HG03432 (cell line): ENCODE measurements around the gene TP73.

ENCODE experiments used
- ATAC-seq: cut with Tn5 transposase; IDR thresholded peaks from one replicate; pipeline ENCODE4 v1.9.1; 2021; ENCODE audit warnings: mild to moderate bottlenecking, moderate library complexity; ENCODE audit not compliant: unreplicated experiment

The TP73 gene

DNA sequence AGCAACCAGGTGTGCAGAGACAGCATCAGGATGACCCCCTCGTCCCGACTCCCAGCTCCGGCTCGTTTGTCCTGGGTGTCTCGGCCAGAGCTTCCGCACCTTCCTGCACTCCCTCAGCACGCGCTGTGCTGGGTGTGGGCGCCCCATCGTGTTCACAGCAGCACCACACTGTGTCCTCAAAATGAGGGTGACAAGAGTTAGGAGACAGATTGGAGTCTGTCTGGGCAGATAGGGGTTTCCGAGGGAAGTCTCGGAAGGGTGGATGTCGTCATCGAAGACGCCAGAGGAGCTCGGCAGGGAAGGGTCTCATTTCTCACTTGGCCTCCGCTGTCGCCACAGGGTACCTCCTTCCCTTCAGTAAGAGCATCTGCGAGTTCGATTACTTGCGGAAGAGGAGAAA lies 104.1 kb downstream of the TP73 start:
- no peak for ATAC-seq

DNA sequence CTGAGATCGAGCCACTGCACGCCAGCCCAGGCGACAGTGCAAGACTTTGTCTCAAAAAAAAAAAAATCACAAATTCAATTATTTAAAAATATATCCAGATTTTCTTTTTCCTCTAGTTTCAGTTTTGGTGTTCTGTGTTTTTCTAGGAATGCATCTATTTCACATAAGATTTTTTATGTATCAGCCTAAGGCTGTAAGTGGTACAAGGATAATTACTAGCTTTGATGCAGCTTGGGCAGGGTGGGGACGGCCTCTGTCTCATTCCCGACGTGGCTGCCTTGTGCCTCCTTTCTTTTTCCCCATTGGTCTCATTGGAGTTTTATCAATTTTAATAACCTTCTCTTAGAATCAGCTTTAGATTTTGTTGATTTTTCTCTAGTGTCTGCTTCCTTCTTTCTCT lies 106.8 kb downstream of the TP73 start:
- no peak for ATAC-seq

DNA sequence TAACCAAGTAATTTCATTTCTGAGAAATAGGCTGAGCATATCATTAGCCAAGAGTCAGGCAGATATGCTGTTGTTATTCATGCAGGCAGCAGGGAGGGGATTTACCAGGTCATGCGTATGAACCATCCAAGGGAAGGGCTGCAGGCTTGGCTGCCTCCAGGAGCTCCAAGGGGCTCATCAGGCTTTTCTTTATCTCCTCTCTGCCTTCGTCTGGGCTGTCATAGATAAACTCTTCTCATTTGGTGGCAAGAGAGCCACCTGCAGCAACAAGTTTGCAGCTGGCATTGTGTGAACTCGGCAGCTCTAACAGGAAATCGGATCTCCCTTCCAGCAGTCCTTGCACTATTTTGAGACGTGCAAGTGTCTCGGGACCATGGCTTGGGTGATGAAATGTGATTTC lies 107.5 kb downstream of the TP73 start:
- ATAC-seq, result no peak

DNA sequence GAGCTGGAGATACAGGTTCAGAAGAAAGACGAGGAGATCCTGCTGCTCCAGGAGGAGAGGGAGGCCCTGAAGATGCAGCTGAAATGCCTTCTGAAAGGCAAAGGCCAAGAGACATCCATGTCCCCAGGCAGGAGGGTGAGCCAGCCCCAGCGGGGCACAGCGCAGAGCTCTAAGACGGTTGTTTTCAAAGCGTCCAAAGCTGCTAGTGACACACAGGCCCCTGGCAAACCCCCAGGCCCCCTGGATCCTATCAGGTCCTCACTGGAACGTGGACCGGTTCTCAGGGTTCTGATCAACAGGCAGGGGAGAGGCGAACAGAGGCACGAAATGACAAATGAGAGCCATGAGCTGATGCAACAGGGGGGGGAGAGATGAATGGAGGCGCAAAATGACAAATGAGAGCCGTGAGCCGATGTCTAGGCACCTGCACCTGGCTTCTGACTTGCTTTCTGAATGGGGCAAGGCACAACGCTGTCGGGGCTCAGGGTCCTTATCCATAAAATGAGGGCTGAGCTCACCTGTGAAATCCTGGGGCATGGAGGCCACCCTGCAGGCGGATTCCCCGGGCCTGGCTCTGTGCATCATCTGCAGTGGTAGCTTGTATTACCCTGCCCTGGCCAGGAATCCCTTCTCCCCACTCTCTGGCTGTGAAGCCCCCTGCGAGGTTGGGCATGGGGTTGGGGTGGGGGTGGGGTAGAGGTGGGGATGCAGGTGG lies 109.1 kb downstream of the TP73 start:
- ATAC-seq, result no peak

DNA sequence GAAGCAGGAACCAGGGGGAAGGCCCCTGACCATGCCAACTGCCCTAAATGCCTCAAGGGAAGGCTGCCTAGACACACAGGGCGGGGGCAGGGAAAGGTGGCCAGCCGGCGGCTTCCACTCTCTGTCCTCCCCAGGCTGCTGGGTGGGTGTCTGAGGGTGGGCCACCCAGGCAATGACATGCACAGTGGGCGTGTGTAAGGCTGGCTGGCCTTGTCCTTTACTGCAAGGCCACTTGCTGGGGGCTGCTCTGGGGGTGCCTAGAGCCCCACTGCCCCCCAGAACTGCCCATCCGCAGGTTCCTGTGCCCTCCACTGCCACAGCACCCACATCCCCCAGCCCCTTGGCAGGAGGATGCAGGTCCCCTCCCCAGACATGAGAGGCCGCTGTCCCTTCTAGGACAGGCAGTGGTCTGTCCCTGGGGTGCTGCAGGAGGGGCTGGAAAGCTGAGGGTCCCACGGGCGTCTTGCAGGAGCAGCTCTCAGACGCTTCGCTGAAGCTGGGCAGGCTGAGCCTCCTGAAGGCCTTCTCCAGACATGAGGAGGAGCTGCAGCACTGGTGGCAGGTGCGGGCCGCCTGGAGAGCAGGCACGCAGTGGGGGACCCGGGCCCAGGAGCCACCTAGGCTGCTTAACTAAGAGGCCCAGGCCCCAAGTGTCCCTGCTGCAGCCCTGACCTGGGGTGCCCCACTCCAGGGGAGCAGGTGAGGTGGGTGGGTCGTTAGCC lies 110.0 kb downstream of the TP73 start:
- no peak for ATAC-seq

DNA sequence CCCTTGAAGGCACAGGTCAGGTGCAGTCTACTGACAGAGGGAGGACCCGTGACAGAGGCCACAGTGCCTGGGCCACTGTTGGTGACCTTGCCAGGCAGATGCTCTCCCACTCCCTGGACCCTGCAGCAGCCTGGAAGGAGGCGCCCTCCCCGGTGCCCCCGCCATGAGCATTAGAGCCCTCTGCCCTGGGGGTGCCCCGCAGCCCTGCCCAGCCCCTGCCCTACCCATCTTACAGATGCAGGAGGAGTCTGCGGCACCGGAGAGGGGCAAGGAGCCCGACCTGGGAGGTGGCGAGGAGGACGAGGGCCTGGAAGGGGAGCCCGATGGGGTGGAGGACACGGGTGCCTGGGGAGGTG lies 110.5 kb downstream of the TP73 start:
- ATAC-seq, result no peak

DNA sequence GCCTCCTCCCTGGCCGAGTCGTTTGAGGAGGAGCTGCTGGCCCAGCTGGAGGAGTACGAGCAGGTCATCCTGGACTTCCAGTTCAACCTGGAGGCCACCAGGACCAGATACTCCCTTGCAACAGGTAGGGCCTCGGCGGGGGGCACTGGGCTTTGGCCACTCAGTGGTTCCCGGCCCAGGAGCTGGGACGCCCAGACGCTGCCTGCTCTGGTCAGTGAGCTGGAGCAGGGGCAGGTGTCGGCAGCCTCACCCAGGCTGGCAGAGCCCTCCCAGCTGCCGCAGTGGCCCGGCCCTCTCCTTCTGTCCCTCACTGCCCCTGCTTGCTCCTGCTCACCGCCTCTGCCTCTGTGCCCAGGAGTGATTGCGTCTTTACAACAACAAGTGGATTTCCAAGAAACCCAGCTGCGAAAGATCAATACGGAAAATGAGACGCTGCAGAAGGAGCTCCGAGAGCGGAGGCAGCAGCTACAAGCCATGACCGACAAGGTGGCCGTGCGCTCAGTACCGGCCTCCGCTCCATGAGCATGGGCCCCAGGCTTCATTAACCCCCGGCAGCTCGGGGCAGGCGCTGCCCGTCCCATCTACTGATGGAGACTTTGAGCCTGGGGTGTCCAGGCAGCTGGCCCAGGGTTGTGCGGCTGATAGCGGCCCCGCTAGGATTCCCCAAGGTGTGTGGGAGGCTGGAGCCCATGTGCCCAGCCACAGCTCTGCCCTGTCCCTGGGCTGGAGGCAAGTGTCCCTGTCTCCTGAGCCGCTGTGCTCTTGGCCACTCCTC lies 111.2 kb downstream of the TP73 start:
- ATAC-seq, result no peak

DNA sequence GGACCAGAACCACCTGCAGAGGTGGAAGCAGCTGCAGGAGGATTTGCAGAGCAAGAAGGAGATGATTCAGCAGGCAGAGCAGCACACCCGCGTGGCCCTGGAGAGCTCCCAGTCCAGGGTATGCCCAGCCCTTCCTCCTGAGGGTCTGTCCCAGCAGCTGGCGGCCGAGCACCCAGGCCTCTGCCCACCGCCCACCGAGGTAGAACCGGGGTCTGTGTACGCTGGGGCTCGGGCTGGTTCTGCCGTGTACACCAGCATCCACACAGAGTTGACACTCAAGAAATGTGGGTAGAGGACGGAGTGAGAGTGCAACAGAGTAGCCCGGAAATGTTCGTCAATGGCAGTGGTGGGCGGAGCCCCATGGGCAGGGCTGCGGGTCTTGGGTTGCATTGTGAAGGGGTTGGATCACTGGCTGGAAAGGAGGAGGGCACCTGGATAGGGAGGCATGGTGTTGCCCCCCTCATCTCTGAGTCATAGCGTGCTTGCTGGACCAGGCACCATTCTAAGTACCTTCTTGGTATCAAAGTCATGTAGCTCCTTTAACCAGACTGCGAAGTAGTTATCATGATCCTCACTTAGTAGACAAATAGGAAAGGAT lies 115.1 kb downstream of the TP73 start:
- no peak for ATAC-seq

DNA sequence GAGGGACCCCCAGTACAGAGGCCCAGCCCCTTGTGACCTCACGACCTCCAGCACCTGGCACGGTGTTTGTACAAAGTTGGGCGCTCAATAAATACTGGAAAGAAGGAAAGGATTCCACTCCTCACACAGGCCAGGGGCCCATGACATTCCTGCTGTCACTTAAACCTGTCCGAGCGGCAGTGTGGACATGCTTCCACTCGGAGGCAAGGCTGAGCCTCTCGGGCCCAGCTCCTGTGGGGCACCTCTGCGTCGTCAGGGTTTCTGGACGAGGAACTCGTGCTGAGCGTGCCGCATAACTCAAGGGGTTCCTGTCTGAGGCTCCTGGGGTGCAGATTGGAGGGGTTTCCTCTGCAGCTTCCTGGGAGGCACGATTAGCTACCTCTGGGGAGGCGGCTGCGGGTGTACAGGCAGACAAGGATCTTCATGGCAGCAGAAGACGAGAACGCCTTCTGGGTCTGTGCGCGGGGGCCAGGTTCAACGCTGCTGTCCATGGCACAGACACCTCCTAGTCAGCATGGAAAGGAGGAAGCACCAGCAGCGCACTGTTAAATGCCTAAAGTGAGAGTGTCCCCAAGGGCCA lies 116.6 kb downstream of the TP73 start:
- ATAC-seq, result no peak

DNA sequence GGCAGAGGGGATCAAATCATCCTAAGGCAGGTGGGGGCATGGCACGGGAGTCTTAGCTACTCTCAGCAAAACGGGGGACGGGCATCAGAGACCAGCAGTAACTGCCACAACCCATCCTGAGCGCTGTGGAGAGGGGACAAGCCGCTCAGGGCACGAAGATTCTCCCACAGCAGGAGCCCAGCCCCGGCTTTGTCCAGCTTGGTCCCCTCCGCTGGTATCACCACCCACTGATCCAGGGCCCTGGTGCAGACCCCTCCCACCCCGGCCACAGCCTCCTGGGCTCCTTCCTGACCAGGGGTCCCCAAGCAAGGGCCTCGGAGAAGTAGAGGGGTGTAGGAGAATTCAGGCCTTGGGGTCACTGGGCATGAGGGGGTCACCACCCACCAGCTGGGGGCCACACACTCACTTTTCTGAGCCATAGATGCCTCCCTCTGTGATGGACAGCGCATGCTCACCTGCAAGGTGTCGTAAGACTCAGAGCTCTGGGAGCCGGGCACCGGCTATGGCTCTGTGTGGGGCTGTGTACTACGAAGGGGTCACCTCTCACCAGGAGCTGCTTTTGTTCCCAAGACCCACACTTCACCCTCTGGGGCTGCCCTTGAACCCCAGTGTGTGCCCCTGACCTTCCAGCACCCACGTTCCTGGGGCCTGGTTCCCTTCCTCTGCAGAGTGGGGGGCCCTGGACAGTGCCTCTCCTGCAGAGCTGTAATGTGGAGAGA lies 117.9 kb downstream of the TP73 start:
- ATAC-seq, result no peak

DNA sequence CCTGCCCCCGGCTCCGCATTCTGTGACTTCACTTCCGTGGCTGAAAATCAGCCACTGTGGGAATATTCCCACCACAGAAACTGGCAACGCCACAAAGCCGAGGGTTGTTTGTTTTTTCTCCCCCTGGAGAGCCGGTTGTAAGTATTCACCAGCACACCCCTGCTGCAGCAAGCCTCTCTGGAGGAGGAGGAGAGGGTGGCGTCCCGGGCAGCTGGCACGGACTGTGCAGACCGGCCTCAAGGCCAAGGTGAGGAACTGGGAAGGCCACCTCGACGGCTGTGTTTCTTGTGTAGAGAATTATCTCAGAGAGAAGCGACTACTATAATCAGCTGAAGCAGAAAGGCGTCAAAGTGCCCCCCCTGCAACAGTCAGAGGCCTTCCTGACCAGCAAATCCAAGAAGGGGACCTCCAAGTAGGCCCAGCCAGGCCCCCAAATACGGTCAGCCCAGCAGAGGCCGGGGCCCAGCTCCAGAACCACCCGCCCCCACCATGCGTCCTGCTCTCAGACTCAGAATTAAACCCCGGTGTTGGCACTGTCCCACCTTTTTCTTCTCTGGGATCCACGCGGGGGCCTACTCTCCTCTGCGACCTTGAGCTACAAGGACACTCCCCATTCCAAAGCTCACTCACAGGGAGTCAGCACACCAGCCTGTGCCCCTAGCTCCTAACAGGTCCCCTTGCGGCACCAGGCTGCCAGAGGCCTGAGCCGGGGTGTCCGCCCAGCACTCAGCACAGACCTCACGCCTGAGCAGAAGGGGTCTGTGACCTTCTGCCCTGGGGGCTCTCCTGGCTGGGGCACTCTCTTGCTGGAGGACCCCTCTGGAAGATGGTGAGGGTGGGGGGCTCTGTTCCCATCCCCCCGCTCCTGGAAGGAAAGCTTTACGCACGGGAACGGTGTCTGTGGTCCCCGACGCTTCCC lies 119.1 kb downstream of the TP73 start:
- ATAC-seq, result no peak

DNA sequence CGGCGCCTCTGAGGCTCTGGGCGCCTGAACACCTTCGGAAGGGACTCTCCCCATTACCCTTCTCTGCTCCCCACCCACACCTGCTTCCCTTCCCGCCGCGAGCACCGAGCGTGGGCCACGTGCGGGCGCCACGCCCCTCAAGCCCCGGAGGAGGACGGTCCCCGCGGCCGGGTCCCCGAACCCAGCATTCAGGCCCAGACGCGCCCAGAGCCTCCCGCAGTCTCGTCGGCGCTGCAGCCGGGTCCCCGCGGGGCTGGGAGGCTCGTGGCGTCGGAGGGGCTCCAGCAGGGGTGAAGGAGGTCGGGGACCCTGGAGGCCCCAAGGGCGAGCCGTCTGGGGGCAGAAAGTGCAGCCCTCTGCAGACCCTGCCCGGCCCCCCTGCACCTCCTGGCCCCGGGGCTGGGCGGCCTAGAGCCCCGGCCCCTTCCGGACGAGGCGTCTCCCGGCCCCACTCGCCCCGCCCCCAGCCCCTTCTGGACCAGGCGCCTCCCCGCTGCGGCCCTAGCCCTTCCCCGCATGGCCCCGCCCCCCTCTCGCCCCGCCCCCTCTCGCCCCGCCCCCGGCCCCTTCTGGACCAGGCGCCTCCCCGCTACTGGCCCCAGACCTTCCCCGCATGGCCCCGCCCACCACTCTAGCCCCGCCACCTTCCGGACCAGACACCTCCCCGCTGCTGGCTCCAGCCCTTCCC lies 119.9 kb downstream of the TP73 start:
- peak; percentile 56 for ATAC-seq

DNA sequence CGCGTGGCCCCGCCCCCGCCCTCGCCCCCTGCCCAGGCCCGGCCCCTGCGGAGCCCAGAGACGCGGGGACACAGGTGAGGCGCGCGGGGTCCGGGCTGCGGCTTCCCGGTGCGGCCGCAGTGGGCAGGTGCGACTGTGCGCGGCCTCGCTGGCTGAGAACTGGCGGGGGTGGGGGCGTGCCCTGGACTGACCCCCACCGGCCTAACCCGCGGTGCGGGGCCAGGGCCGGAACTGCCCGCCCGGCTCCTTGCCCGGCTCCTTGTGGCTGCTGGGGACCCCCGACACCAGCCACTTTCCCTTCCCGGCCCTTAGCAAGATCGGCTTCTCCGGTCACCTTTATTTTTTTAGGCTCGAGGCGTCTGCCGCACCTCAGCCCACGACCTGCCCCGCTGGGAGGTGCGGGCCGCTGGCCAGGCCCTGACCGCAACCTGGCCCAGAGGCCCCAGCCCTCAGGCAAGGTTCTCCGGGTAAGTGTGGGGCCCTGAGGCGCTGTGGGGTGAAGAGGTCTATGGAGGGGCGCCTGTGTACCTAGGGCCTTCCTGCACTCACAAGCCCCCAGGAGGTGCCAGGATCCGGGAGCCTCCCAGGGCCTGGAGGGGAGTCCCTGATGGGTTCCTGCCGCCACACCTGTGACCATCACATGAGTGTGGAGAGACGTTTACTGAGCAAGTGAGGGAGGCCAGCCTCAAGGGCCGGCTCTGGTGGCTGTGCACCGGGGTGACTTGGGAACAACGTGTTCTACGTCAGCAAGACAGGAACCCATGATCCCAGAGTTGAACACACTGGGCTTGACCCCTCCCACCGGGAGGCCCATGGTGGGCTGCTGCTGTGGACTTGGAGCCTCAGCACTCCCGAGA lies 120.6 kb downstream of the TP73 start, which contains the start of gene SMIM1:
Gene SMIM1, plus strand, starts transcription at position 35 of the 857 bp plus-strand sequence. CDS start 2,625 bp downstream, outside the sequence.
- peak; percentile 29 for ATAC-seq

DNA sequence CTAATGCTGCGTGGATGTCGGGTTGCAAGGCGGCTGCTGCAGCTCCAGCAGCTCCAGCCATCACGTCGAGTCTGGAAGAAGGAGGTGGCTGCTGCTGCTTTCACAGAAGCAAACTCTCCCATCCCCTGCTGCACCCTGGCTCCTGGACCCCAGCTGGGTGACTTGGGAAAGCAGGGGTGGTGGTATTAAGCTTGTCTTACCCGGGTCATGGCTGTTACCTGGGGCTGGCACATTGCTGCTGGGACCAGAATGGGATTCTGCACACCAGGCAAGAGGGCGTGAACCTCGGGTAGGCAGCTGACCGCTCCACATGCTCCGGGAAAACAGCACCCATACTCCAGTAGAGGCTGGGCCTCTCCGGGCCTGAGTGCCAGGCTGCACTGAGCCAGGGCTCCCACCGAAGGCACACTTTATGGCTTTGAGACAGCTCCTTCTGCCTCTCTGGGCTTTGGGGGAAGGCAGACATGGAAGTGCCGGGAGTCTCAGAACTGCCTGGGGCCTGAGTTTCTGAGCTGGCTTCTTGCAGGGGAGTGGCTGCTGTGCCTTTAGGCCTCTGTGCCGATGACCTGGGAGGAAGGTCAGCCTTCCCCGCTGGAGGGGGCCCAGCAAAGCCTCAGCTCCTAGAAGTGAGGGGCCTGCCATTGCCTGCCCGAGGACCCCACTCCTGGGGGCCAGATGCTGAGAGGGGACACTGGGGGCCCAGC lies 121.4 kb downstream of the TP73 start:
- ATAC-seq, result no peak

DNA sequence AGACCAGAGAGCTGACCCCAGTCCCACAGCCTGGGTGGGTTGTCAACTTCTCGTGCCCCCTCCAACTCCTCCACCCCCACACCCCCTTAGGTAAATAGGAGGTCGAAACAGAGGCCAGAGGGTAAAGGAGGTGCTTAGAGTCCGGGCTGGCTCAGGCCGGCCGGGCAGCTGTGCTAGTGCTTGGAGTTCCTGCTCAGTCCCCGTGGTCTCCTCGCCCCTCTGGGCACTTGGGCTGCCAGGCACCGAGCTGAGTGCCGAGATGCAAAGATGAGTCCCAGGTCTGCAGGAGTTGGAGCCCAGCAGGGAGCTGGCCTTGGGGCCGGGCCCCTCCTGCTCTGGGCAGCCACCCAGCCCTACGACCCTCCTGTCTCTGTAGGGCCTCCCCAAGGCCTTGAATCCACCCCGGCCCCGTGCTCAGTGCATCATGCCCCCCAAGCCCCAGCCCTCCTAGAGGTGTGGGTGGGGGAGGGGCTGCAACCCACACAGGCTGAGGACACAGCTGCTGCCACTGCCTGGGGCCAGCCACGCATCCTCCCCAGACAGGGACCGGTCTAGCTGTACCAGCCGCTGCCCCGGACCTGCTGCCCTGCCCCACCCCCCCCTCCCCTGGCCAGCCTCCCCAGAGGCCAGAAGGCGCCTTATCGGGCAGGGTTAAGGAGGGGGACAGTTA lies 122.1 kb downstream of the TP73 start:
- no peak for ATAC-seq

DNA sequence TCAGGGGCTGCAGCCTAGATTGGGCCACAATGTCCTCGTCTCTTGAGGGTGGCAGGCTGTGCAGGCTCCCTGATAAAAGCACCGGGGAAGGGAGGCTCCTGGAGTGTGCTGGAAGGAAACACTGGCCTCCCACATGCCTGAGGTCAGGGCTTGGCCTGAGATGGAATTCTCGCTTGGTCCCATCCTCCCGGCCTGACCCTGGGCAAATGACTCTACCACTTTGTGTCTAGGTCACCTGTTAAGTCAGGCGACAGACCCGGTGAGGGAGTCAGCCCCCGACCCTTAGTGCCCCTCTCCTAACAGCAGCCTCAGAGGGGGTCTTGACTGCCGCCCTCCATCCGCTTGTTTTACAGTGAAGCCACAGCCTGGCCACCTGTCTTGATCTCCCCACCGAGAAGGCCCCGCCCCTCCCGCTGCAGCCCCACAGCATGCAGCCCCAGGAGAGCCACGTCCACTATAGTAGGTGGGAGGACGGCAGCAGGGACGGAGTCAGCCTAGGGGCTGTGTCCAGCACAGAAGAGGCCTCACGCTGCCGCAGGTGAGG lies 122.7 kb downstream of the TP73 start:
- ATAC-seq, result no peak
